ENCODE results near the gene IL36G.

Gene IL36G

GRCh38 chr2:113025737-113026136, 47.9 kb downstream of the IL36G start:
- DNase-seq: no peak

GRCh38 chr2:113027691-113028090, 49.9 kb downstream of the IL36G start:
- no peak for DNase-seq

- DNase-seq: no peak
Observed at GRCh38 chr2:113028112-113028511, 50.3 kb downstream of the IL36G start.

DNA sequence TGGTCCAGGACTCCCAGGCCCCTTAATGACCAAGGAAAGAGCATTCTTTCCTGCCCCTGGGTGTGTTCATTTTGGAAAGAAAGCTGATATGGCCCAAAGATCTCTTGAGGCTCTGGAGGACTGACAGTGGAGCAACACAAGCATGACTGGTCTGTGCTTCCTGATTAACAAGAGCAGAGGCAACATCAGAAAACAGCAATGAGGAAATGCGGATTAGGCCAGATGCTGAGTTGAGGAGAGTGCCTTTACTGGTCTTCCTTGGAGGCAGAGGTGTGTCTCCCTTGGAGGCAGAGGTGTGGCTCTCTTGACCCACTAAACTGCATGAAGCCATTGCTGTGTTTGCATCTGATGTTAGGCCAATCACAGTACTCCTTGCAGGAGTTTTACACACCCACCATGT, 54.9 kb downstream of the IL36G start:
- no peak for DNase-seq

GRCh38 chr2:113034016-113034415, 56.2 kb downstream of the IL36G start:
- DNase-seq: no peak

All from SW 1271 (cell line).